ENCODE results near the gene RRP9. TPM values are rescaled to one million over a fixed set of nuclear protein-coding genes. Genes with fewer than 3 reads are reported as not detected.
A peak's percentile ranks its signal among the peaks of the same experiment; 100 is the strongest.

RRP9 gene
- total RNA-seq, 1 donor from 2014 or later, result 10.5 TPM

- H3F3A ChIP-seq (ENCODE audit: low read depth), result peaks cover 32% of the 10 kb centered on the region
- H3K36me3 ChIP-seq, result no peaks in the 10 kb centered on the region
- TF ChIP-seq EZH2phosphoT487 (IDR thresholded peaks at IDR 0.05) (no peak), EZH2 (IDR thresholded peaks at IDR 0.05) (no peak), CTCF (IDR thresholded peaks at IDR 0.05) (no peak)
- peaks cover 10% of the 10 kb centered on the region for H3K79me2 ChIP-seq (ENCODE audit: low read depth)
- Mint-ChIP-seq H3K4me3 (peak overlapping the region; percentile 86), H3K36me3 (peaks cover 3% of the 10 kb centered on the region), H3K9me3 (no peaks in the 10 kb centered on the region), H3K27me3 (ENCODE audit: insufficient read depth, low read depth) (peaks cover 6% of the 10 kb centered on the region), H3K27ac (no peak overlapping the region), H3K4me1 (peaks cover 27% of the 10 kb centered on the region)
- no peak overlapping the region for H2AFZ ChIP-seq (replicated peaks)
- no peaks in the 10 kb centered on the region for H3K27me3 ChIP-seq
- no peak for DNase-seq (ENCODE audit: low spot score)
- H3K4me2 ChIP-seq, result peak overlapping the region; percentile 77
- H3K9ac ChIP-seq, result no peak overlapping the region
- H3K9me3 ChIP-seq (ENCODE audit: low read depth), result no peaks in the 10 kb centered on the region
- no peak overlapping the region for H3K27ac ChIP-seq
- no peak overlapping the region for H3K4me3 ChIP-seq
- peaks cover 16% of the 10 kb centered on the region for H3K4me1 ChIP-seq
- H4K20me1 ChIP-seq (ENCODE audit: low read depth), result no peaks in the 10 kb centered on the region
These were observed 42.6 kb upstream of the RRP9 start for GRCh38 chr3:51984269-51984647.

- peak overlapping the region; percentile 59 for H3K27ac ChIP-seq
These were observed 42.0 kb upstream of the RRP9 start for GRCh38 chr3:51983578-51984268.

GRCh38 chr3:51982838-51983577 is 41.3 kb upstream of the RRP9 start, which contains the start of gene ACY1:
TSS of gene ACY1 (plus strand) at chr3:51983535. CDS start at chr3:51984065, 530 bp downstream.
- H4K20me1 ChIP-seq (ENCODE audit: low read depth), result no peaks in the 10 kb centered on the region
- H3K9me3 ChIP-seq (ENCODE audit: low read depth), result no peaks in the 10 kb centered on the region
- TF ChIP-seq EZH2phosphoT487 (IDR thresholded peaks at IDR 0.05), result no peak
- no peak for TF ChIP-seq EZH2 (IDR thresholded peaks at IDR 0.05)
- no peak for TF ChIP-seq CTCF (IDR thresholded peaks at IDR 0.05)
- peaks cover 16% of the 10 kb centered on the region for H3K4me1 ChIP-seq
- Mint-ChIP-seq H3K4me3 (peak within 1 kb of the TSS; percentile 86), H3K4me1 (peaks cover 24% of the 10 kb centered on the region), H3K27ac (peak within 1 kb of the TSS; percentile 60), H3K27me3 (ENCODE audit: insufficient read depth, low read depth) (peaks cover 6% of the 10 kb centered on the region), H3K9me3 (no peaks in the 10 kb centered on the region), H3K36me3 (peaks cover 3% of the 10 kb centered on the region)
- peaks cover 28% of the 10 kb centered on the region for H3F3A ChIP-seq (ENCODE audit: low read depth)
- H3K79me2 ChIP-seq (ENCODE audit: low read depth), result peaks cover 10% of the 10 kb centered on the region
- H2AFZ ChIP-seq (replicated peaks), result peak within 1 kb of the TSS; percentile 38
- no peaks in the 10 kb centered on the region for H3K36me3 ChIP-seq
- peak within 1 kb of the TSS; percentile 77 for H3K4me2 ChIP-seq
- H3K27ac ChIP-seq, result peak within 1 kb of the TSS; percentile 59
- peak; percentile 96 for DNase-seq (ENCODE audit: low spot score)
- H3K27me3 ChIP-seq, result no peaks in the 10 kb centered on the region
- H3K4me3 ChIP-seq, result peak within 1 kb of the TSS; percentile 50
- no peak within 1 kb of the TSS for H3K9ac ChIP-seq

More at GRCh38 chr3:51983578-51984268, 42.0 kb upstream of the RRP9 start:
- Histone ChIP-seq H3K27me3 (no peaks in the 10 kb centered on the region), H3K4me3 (peak overlapping the region; percentile 50), H3K9ac (no peak overlapping the region), H3K9me3 (ENCODE audit: low read depth) (no peaks in the 10 kb centered on the region), H3K79me2 (ENCODE audit: low read depth) (peaks cover 10% of the 10 kb centered on the region), H4K20me1 (ENCODE audit: low read depth) (no peaks in the 10 kb centered on the region), H3K4me2 (peak overlapping the region; percentile 77), H3K4me1 (peaks cover 16% of the 10 kb centered on the region), H3K36me3 (no peaks in the 10 kb centered on the region), H2AFZ (replicated peaks) (peak overlapping the region; percentile 38), H3F3A (ENCODE audit: low read depth) (peaks cover 28% of the 10 kb centered on the region)
- Mint-ChIP-seq H3K4me3 (peak overlapping the region; percentile 86), H3K27ac (peak overlapping the region; percentile 60), H3K9me3 (no peaks in the 10 kb centered on the region), H3K27me3 (ENCODE audit: insufficient read depth, low read depth) (peaks cover 6% of the 10 kb centered on the region), H3K4me1 (peaks cover 24% of the 10 kb centered on the region), H3K36me3 (peaks cover 3% of the 10 kb centered on the region)
- TF ChIP-seq CTCF (IDR thresholded peaks at IDR 0.05), result no peak
- TF ChIP-seq EZH2 (IDR thresholded peaks at IDR 0.05), result no peak
- TF ChIP-seq EZH2phosphoT487 (IDR thresholded peaks at IDR 0.05), result no peak
- no peak for DNase-seq (ENCODE audit: low spot score)

Data from neural progenitor cell (in vitro differentiated cells).